ENCODE results near the gene MCUR1.

DNA sequence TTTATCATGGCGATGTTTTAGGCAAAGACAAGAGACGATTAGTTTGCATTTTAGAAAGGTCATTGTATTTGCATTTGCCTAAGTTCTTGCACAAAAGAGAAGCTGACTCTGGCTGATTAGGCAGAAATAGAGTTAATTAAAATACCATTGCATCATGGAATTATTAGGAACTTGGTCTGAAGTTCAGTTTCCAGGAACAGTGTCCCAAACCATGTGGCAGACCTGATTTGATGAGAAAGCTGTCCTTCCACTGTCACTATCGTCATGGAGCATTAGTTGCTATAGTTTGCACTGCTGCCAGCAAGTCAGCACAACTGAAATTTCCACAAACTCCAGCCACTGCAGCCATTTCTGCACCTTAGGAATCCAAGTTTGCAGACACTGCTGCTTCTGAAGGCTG is 24.3 kb upstream of the MCUR1 start:
- TF ChIP-seq CTCF (IDR thresholded peaks at IDR 0.05) = no peak
- TF ChIP-seq POLR2AphosphoS5 (IDR thresholded peaks at IDR 0.05; ENCODE audit: low read depth, low read length) = no peak
- TF ChIP-seq, protein P1, sequence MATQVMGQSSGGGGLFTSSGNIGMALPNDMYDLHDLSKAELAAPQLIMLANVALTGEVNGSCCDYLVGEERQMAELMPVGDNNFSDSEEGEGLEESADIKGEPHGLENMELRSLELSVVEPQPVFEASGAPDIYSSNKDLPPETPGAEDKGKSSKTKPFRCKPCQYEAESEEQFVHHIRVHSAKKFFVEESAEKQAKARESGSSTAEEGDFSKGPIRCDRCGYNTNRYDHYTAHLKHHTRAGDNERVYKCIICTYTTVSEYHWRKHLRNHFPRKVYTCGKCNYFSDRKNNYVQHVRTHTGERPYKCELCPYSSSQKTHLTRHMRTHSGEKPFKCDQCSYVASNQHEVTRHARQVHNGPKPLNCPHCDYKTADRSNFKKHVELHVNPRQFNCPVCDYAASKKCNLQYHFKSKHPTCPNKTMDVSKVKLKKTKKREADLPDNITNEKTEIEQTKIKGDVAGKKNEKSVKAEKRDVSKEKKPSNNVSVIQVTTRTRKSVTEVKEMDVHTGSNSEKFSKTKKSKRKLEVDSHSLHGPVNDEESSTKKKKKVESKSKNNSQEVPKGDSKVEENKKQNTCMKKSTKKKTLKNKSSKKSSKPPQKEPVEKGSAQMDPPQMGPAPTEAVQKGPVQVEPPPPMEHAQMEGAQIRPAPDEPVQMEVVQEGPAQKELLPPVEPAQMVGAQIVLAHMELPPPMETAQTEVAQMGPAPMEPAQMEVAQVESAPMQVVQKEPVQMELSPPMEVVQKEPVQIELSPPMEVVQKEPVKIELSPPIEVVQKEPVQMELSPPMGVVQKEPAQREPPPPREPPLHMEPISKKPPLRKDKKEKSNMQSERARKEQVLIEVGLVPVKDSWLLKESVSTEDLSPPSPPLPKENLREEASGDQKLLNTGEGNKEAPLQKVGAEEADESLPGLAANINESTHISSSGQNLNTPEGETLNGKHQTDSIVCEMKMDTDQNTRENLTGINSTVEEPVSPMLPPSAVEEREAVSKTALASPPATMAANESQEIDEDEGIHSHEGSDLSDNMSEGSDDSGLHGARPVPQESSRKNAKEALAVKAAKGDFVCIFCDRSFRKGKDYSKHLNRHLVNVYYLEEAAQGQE (IDR thresholded peaks at IDR 0.05; ENCODE audit: insufficient read depth in 1 of 2, low read depth in 2 of 2, low read length in 1 of 2) = no peak

Data from Panc1 (cell line).